Tibial nerve (tissue), 4 donors: Measurements from ENCODE around the gene MRPS18B. TPM values are rescaled to one million over a fixed set of nuclear protein-coding genes. Genes with fewer than 3 reads are reported as not detected.

Experiments
- DNase-seq, 2 donors: peaks; one replicate each; pipeline ENCODE4 v3.0.0-alpha.2; 2019; ENCODE audit warnings: low spot score in 2 of 2
- H3K27ac ChIP-seq, 4 donors: fragments of 200-600 bp; sonication (generic) in 3 of 4; one replicate each; pipeline ENCODE4 v1.5.1; 2017 to 2019; ENCODE audit warnings: mild to moderate bottlenecking in 1 of 4
- H3K27me3 ChIP-seq, 2 donors: fragments of 200-600 bp; sonication (generic) in 1 of 2; one replicate each; pipeline versions ENCODE4 v1.5.1 to v1.6.0; 2017 to 2019
- H3K36me3 ChIP-seq, 3 donors: fragments of 200-600 bp; sonication (generic); one replicate each; pipeline ENCODE4 v1.5.1; 2018 to 2019
- H3K4me1 ChIP-seq, 4 donors: fragments of 200-600 bp; sonication (generic) in 3 of 4; one replicate each; pipeline ENCODE4 v1.5.1; 2017 to 2019
- H3K4me3 ChIP-seq, 4 donors: fragments of 200-600 bp; sonication (generic) in 3 of 4; one replicate each; pipeline ENCODE4 v1.5.1; 2017 to 2019; ENCODE audit warnings: mild to moderate bottlenecking in 1 of 4, moderate library complexity in 1 of 4
- H3K9me3 ChIP-seq, 4 donors: fragments of 200-600 bp; sonication (generic) in 3 of 4; one replicate each; pipeline ENCODE4 v1.5.1; 2017 to 2019
- EP300 ChIP-seq, 2 donors: sonication (generic); formaldehyde crosslinking; IDR thresholded peaks; one replicate each; pipeline ENCODE4 v1.6.1; 2017; ENCODE audit warnings: antibody characterized with exemption in 2 of 2, mild to moderate bottlenecking in 1 of 2
- POLR2A ChIP-seq, 2 donors: fragments of 450-650 bp; IDR thresholded peaks; one replicate each; pipeline ENCODE4 v1.6.1; 2017; ENCODE audit warnings: antibody characterized with exemption in 2 of 2, mild to moderate bottlenecking in 2 of 2, moderate library complexity in 2 of 2
- WGBS, 2 donors: methylation state at CpG; one replicate each; pipeline ENCODE4 v1.1.5; 2018; 5-methylcytosine and 5-hydroxymethylcytosine counted together
- total RNA-seq, 4 donors: library from RNA; depleted of rRNA; stranded (reverse); fragments of >200 nt; gene quantifications; one replicate each; pipeline ENCODE4 v1.1.0, GENCODE V29; 2016
- TF ChIP-seq, protein P1 (sequence below), 5 experiments: fragments of 200-600 bp in 3 of 5; fragments of 450-650 bp in 2 of 5; sonication (generic) in 3 of 5; IDR thresholded peaks; one replicate each; pipeline ENCODE4 v1.5.1; 2016 to 2019; ENCODE audit warnings: antibody characterized with exemption in 5 of 5, mild to moderate bottlenecking in 3 of 5, moderate library complexity in 2 of 5

The MRPS18B gene
- total RNA-seq, 4 donors from 2014 or later: 36.9 to 67.7 (median 50.3) TPM

DNA sequence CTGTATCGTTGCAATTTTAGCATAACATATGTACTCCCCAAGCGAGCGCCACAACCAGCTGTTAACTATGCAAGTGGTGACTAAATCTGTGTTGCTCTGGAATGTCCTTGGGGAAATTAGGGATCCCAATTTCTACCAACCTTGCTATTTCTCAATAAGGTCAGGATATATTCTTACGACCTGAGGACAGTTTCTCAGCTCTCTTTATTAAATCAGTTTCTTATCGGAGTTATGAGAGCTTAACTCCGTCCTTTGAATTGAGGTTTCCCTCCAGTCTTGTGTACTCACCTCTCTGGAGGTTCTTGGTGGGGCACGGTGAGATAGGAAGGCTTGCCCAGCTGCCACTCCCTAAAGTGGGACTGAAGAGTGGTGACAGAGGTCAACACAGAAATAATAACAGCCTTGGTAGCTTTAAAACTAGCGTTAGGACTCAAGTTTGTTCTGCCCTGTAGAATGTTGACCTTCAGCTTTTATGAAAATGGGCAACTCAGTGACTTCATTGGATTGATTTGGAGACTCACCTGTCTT, 694 bp downstream of the MRPS18B start:
- H3K27me3 ChIP-seq: no peaks in the 10 kb centered on the region
- TF ChIP-seq POLR2A (IDR thresholded peaks at IDR 0.05) (no peak), EP300 (IDR thresholded peaks at IDR 0.05) (no peak)
- TF ChIP-seq, protein P1, sequence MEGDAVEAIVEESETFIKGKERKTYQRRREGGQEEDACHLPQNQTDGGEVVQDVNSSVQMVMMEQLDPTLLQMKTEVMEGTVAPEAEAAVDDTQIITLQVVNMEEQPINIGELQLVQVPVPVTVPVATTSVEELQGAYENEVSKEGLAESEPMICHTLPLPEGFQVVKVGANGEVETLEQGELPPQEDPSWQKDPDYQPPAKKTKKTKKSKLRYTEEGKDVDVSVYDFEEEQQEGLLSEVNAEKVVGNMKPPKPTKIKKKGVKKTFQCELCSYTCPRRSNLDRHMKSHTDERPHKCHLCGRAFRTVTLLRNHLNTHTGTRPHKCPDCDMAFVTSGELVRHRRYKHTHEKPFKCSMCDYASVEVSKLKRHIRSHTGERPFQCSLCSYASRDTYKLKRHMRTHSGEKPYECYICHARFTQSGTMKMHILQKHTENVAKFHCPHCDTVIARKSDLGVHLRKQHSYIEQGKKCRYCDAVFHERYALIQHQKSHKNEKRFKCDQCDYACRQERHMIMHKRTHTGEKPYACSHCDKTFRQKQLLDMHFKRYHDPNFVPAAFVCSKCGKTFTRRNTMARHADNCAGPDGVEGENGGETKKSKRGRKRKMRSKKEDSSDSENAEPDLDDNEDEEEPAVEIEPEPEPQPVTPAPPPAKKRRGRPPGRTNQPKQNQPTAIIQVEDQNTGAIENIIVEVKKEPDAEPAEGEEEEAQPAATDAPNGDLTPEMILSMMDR (IDR thresholded peaks at IDR 0.05): no peak
- peaks cover 0 to 34% (median 21%) of the 10 kb centered on the region in 4 donors for H3K4me1 ChIP-seq
- peak overlapping the region; percentile 91 to 99 (median 94) for H3K27ac ChIP-seq
- WGBS, 2 donors: 21 to 22% methylated on average over 8 of the region's 8 CpGs
- no peak for DNase-seq
- no peaks in the 10 kb centered on the region for H3K9me3 ChIP-seq
- H3K4me3 ChIP-seq: peak overlapping the region; percentile 57 to 94 (median 72)
- peaks cover 8 to 57% (median 29%) of the 10 kb centered on the region in 3 donors for H3K36me3 ChIP-seq

DNA sequence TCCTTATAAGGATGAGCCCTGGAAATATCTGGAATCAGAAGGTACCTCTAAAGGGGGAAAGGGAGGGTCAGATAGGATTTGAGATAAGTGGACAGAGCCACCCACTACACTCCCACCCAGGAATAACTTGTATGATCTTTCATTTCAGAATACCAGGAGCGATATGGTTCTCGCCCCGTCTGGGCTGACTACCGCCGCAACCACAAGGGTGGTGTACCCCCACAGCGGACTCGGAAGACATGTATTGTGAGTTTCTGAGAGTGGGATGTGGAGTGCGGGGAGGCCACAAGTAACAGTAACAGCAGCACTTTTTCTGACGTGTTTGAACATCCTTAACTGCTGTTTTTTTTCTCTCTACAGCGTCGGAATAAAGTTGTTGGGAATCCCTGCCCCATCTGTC, 1.9 kb downstream of the MRPS18B start:
- Histone ChIP-seq H3K27me3 (no peaks in the 10 kb centered on the region), H3K36me3 (peaks cover 8 to 69% (median 30%) of the 10 kb centered on the region in 3 donors), H3K27ac (peak overlapping the region in 1 of 4 donors; percentile 95), H3K4me3 (no peak overlapping the region), H3K4me1 (peaks cover 0 to 22% (median 12%) of the 10 kb centered on the region in 4 donors), H3K9me3 (no peaks in the 10 kb centered on the region)
- WGBS, 2 donors: 94% methylated on average over 11 of the region's 11 CpGs
- DNase-seq: no peak
- TF ChIP-seq, protein P1 (IDR thresholded peaks at IDR 0.05): no peak
- TF ChIP-seq EP300 (IDR thresholded peaks at IDR 0.05) (no peak), POLR2A (IDR thresholded peaks at IDR 0.05) (no peak)

GRCh38 chr6:30625511-30625910, 7.9 kb downstream of the MRPS18B start:
- no peak for DNase-seq
- peaks cover 0 to 24% (median 4%) of the 10 kb centered on the region in 4 donors for H3K4me1 ChIP-seq
- peaks cover 0 to 81% (median 24%) of the 10 kb centered on the region in 3 donors for H3K36me3 ChIP-seq
- no peaks in the 10 kb centered on the region for H3K9me3 ChIP-seq
- H3K27me3 ChIP-seq: no peaks in the 10 kb centered on the region
- 93 to 98% methylated on average over 6 to 8 of the region's 8 CpGs for WGBS, 2 donors
- no peak overlapping the region for H3K4me3 ChIP-seq
- H3K27ac ChIP-seq: peak overlapping the region in 3 of 4 donors; percentile 89 to 97 (median 96)
- no peak for TF ChIP-seq EP300 (IDR thresholded peaks at IDR 0.05)
- TF ChIP-seq, protein P1 (IDR thresholded peaks at IDR 0.05): no peak
- no peak for TF ChIP-seq POLR2A (IDR thresholded peaks at IDR 0.05)

DNA sequence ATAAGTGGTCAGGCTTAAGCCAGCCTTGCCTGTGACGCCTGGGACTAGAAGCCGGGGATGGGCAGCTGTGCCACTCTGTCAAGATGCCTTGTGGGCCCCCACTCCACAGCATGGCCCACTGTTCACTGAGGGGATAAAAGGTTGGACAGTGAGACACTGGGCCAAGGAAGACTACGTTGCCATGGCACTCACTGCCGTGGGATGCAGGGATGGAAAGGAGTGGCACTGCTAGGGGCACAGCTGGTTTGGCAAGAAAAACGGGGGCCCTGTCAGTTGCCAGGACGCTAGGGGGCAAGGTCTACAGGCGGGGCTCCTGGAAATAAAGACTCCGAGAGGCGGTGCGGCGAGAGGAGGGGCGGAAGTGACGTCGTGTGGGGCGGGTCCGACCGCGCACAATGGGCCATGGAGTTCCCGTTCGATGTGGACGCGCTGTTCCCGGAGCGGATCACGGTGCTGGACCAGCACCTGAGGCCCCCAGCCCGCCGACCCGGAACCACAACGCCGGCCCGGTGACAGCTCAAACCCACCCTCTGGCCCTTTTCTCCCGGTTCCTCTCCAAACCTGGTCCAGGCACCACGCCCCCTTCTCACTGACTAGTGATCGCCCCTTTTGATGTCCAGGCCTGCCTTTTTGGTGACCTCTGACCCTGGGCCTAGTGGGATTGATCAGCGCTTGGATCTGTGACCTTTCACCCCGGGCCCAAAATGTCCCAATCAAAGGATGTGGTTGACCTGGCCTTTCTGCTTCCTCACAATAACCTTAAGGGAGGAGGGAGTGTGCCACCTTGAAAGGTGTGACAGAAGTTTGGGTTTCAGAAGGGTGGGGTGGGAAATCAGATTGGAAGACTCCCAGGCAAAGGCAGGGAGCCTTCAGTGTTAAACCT, 9.1 kb downstream of the MRPS18B start, which contains the start of gene ATAT1:
Gene ATAT1, plus strand, starts transcription at position 391 of the 883 bp plus-strand sequence.
- Histone ChIP-seq H3K4me1 (peaks cover 0 to 21% (median 4%) of the 10 kb centered on the region in 4 donors), H3K36me3 (peaks cover 0 to 81% (median 21%) of the 10 kb centered on the region in 3 donors), H3K4me3 (peak within 1 kb of the TSS; percentile 38 to 62 (median 49)), H3K27ac (peak within 1 kb of the TSS; percentile 82 to 97 (median 92)), H3K9me3 (no peaks in the 10 kb centered on the region), H3K27me3 (no peaks in the 10 kb centered on the region)
- DNase-seq: peak; percentile 78 to 83
- 1 to 3% methylated on average over 25 to 31 of the region's 36 CpGs for WGBS, 2 donors
- TF ChIP-seq EP300 (IDR thresholded peaks at IDR 0.05) (peak; percentile 71 to 77), POLR2A (IDR thresholded peaks at IDR 0.05) (peak in 1 of 2 donors; percentile 57)
- TF ChIP-seq, protein P1 (IDR thresholded peaks at IDR 0.05): peak; percentile 28 to 72 (median 41)
